Thyroid gland (tissue), 4 donors: ENCODE measurements around the gene MAST4. TPM values are rescaled to one million over a fixed set of nuclear protein-coding genes. Genes with fewer than 3 reads are reported as not detected.

Experiments used
- DNase-seq, 2 donors: peaks; one replicate each; pipeline ENCODE4 v3.0.0-alpha.2; 2019
- H3K27ac ChIP-seq, 3 donors: fragments of 200-600 bp; sonication (generic); 1 replicate in 2 of 3; 2 replicates in 1 of 3; pipeline ENCODE4 v1.5.1; 2016 to 2019; ENCODE audit warnings: mild to moderate bottlenecking in 1 of 3, moderate library complexity in 1 of 3
- H3K27me3 ChIP-seq: fragments of 200-600 bp; sonication (generic); one replicate; pipeline ENCODE4 v1.5.1; 2019
- H3K36me3 ChIP-seq, 2 donors: fragments of 200-600 bp; sonication (generic); one replicate each; pipeline ENCODE4 v1.5.1; 2016 to 2019
- H3K4me1 ChIP-seq, 2 donors: fragments of 200-600 bp; sonication (generic); one replicate each; pipeline ENCODE4 v1.5.1; 2017 to 2019
- H3K4me3 ChIP-seq, 3 donors: fragments of 200-600 bp; sonication (generic); replicated peaks in 1 of 3; 1 replicate in 2 of 3; 2 replicates in 1 of 3; pipeline ENCODE4 v1.5.1; 2016; ENCODE audit warnings: mild to moderate bottlenecking in 1 of 3
- H3K9me3 ChIP-seq: fragments of 200-600 bp; sonication (generic); one replicate; pipeline ENCODE4 v1.5.1; 2017
- CTCF ChIP-seq, 6 experiments: fragments of 200-600 bp in 3 of 6; fragments of 450-650 bp in 3 of 6; sonication (generic) in 3 of 6; IDR thresholded peaks; one replicate each; pipeline ENCODE4 v1.5.1; 2016 to 2019; ENCODE audit warnings: antibody characterized with exemption in 6 of 6, mild to moderate bottlenecking in 2 of 6, inconsistent platforms in 1 of 6, moderate library complexity in 1 of 6
- POLR2A ChIP-seq, 2 donors: fragments of 450-650 bp; IDR thresholded peaks; one replicate each; pipeline ENCODE4 v1.6.1; 2017; ENCODE audit warnings: antibody characterized with exemption in 2 of 2, mild to moderate bottlenecking in 2 of 2, moderate library complexity in 1 of 2
- WGBS, 2 donors: methylation state at CpG; one replicate each; pipeline ENCODE4 v1.1.5; 2017; 5-methylcytosine and 5-hydroxymethylcytosine counted together
- intact Hi-C: fragments of 100-400 bp; cut with DNase I; formaldehyde crosslinking; loops from one replicate; pipeline ENCODE4 v1.15.1; 2023
- total RNA-seq, 4 donors: library from RNA; depleted of rRNA; stranded (reverse); fragments of >200 nt; gene quantifications; one replicate each; pipeline ENCODE4 v1.2.3, GENCODE V29; 2016

Gene MAST4
- total RNA-seq, 4 donors from 2014 or later, result 20.2 to 38.3 (median 24.4) TPM

- Histone ChIP-seq H3K27ac (no peak overlapping the region), H3K4me1 (no peaks in the 10 kb centered on the region), H3K27me3 (no peaks in the 10 kb centered on the region), H3K4me3 (no peak overlapping the region), H3K9me3 (no peaks in the 10 kb centered on the region), H3K36me3 (no peaks in the 10 kb centered on the region)
- intact Hi-C loops, result no loop called here
- 83 to 91% methylated on average over 4 of the region's 4 CpGs for WGBS, 2 donors
- no peak for DNase-seq
- TF ChIP-seq CTCF (IDR thresholded peaks at IDR 0.05), result no peak
- no peak for TF ChIP-seq POLR2A (IDR thresholded peaks at IDR 0.05)
Observed at GRCh38 chr5:66854416-66854815, 258.2 kb downstream of the MAST4 start.

- no peak for TF ChIP-seq CTCF (IDR thresholded peaks at IDR 0.05)
- no peak for TF ChIP-seq POLR2A (IDR thresholded peaks at IDR 0.05)
- no peak overlapping the region for H3K27ac ChIP-seq
- WGBS, 2 donors, result 62 to 87% methylated on average over 2 of the region's 2 CpGs
- intact Hi-C loops, result no loop called here
- no peak for DNase-seq
- H3K4me1 ChIP-seq, result peaks cover 0 to 8% of the 10 kb centered on the region in 2 donors
- H3K27me3 ChIP-seq, result no peaks in the 10 kb centered on the region
- H3K9me3 ChIP-seq, result no peaks in the 10 kb centered on the region
- H3K36me3 ChIP-seq, result no peaks in the 10 kb centered on the region
- H3K4me3 ChIP-seq, result no peak overlapping the region
Observed at GRCh38 chr5:66856041-66856805, 260.0 kb downstream of the MAST4 start.

GRCh38 chr5:66859526-66859925 is 263.3 kb downstream of the MAST4 start:
- no peak for DNase-seq
- TF ChIP-seq POLR2A (IDR thresholded peaks at IDR 0.05) (no peak), CTCF (IDR thresholded peaks at IDR 0.05) (no peak)
- Histone ChIP-seq H3K4me3 (no peak overlapping the region), H3K27me3 (no peaks in the 10 kb centered on the region), H3K4me1 (peaks cover 0 to 15% of the 10 kb centered on the region in 2 donors), H3K9me3 (no peaks in the 10 kb centered on the region), H3K27ac (no peak overlapping the region), H3K36me3 (no peaks in the 10 kb centered on the region)
- intact Hi-C loops, result no loop called here
- 93 to 94% methylated on average over 2 of the region's 2 CpGs for WGBS, 2 donors

GRCh38 chr5:66860199-66860975 is 264.2 kb downstream of the MAST4 start:
- no peak for TF ChIP-seq POLR2A (IDR thresholded peaks at IDR 0.05)
- peaks cover 0 to 15% of the 10 kb centered on the region in 2 donors for H3K4me1 ChIP-seq
- DNase-seq, result peak; percentile 10 to 20
- H3K27ac ChIP-seq, result no peak overlapping the region
- no peak overlapping the region for H3K4me3 ChIP-seq
- WGBS, 2 donors, result 29 to 39% methylated on average over 7 of the region's 7 CpGs
- no peaks in the 10 kb centered on the region for H3K27me3 ChIP-seq
- intact Hi-C loops, result no loop called here
- no peaks in the 10 kb centered on the region for H3K36me3 ChIP-seq
- H3K9me3 ChIP-seq, result no peaks in the 10 kb centered on the region

DNA sequence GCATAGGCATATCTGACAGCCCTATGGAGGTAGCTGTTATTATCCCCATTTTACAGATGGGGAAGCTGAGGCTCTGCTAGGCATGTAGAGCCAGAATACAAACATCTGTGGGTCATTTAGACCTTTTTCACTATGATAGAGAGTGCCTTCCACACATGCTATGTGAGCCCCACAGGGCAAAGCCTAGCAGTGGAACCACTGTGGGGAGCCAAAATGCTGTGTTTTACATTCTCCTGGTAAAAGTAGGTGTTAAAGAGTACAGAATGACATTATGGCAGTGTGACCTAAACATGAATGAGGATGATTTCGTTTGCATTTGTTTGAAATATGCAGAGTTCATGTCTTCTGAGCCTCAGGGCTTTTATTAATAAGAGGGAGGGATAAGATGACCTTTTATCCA is 265.2 kb downstream of the MAST4 start:
- H3K36me3 ChIP-seq, result no peaks in the 10 kb centered on the region
- H3K4me3 ChIP-seq, result no peak overlapping the region
- no peak for TF ChIP-seq POLR2A (IDR thresholded peaks at IDR 0.05)
- TF ChIP-seq CTCF (IDR thresholded peaks at IDR 0.05), result no peak
- H3K27ac ChIP-seq, result no peak overlapping the region
- H3K9me3 ChIP-seq, result no peaks in the 10 kb centered on the region
- WGBS, 2 donors, result 79 to 87% methylated on average over 1 of the region's 1 CpG
- peaks cover 0 to 15% of the 10 kb centered on the region in 2 donors for H3K4me1 ChIP-seq
- intact Hi-C loops, result no loop called here
- no peaks in the 10 kb centered on the region for H3K27me3 ChIP-seq
- DNase-seq, result no peak
